ENCODE measurements around the gene ZBTB48. TPM values are rescaled to one million over a fixed set of nuclear protein-coding genes. Genes with fewer than 3 reads are reported as not detected.

The ZBTB48 gene
- total RNA-seq, 1 donor from 2014 or later = 19.9 TPM

DNA sequence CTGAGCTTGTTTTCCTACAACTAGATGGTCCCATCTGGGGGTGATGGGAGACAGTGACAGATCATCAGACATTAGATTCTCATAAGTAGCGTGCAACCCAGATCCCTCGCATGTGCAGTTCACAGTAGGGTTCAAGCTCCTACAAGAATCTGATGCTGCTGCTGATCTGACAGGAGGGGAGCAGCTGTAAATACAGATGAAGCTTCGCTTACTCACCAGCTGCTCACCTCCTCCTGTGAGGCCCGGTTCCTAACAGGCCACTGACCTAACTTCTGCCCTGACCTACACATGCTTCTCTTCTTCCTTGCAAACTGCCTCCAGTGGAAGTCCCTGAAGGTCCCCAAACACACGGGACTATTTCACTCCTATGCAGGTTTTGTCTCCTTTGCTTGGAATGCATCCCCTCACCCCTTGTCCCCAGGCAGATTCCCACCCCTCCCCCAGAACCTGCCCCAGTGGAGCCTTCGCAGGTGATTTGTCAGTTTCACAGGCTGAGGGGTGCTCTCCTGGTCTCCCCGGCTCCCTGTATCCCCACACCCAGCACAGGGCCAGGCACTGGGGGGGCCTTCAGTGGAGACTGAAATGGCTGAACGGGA lies 5.7 kb upstream of the ZBTB48 start:
- DNase-seq (ENCODE audit: low spot score) = no peak
- Mint-ChIP-seq H3K4me1 (ENCODE audit: low read depth) (peaks cover 1% of the 10 kb centered on the region), H3K9me3 (ENCODE audit: low read depth) (peaks cover 5% of the 10 kb centered on the region), H3K4me3 (ENCODE audit: unreplicated experiment) (no peak overlapping the region), H3K36me3 (ENCODE audit: low read depth) (peaks cover 3% of the 10 kb centered on the region), H3K27me3 (ENCODE audit: low read depth) (peaks cover 15% of the 10 kb centered on the region), H3K27ac (ENCODE audit: unreplicated experiment) (no peak overlapping the region)
- TF ChIP-seq, protein P1, sequence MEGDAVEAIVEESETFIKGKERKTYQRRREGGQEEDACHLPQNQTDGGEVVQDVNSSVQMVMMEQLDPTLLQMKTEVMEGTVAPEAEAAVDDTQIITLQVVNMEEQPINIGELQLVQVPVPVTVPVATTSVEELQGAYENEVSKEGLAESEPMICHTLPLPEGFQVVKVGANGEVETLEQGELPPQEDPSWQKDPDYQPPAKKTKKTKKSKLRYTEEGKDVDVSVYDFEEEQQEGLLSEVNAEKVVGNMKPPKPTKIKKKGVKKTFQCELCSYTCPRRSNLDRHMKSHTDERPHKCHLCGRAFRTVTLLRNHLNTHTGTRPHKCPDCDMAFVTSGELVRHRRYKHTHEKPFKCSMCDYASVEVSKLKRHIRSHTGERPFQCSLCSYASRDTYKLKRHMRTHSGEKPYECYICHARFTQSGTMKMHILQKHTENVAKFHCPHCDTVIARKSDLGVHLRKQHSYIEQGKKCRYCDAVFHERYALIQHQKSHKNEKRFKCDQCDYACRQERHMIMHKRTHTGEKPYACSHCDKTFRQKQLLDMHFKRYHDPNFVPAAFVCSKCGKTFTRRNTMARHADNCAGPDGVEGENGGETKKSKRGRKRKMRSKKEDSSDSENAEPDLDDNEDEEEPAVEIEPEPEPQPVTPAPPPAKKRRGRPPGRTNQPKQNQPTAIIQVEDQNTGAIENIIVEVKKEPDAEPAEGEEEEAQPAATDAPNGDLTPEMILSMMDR (IDR thresholded peaks at IDR 0.05) = no peak

DNA sequence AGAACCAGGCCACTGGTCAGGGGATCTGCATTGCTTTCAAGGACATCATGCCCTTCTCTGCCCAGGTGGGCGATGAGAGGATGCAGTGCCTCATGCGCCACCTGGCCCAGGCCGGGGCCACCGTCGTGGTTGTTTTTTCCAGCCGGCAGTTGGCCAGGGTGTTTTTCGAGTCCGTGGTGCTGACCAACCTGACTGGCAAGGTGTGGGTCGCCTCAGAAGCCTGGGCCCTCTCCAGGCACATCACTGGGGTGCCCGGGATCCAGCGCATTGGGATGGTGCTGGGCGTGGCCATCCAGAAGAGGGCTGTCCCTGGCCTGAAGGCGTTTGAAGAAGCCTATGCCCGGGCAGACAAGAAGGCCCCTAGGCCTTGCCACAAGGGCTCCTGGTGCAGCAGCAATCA lies 5.0 kb upstream of the ZBTB48 start:
- no peak overlapping the region for H3K4me3 Mint-ChIP-seq (ENCODE audit: unreplicated experiment)

DNA sequence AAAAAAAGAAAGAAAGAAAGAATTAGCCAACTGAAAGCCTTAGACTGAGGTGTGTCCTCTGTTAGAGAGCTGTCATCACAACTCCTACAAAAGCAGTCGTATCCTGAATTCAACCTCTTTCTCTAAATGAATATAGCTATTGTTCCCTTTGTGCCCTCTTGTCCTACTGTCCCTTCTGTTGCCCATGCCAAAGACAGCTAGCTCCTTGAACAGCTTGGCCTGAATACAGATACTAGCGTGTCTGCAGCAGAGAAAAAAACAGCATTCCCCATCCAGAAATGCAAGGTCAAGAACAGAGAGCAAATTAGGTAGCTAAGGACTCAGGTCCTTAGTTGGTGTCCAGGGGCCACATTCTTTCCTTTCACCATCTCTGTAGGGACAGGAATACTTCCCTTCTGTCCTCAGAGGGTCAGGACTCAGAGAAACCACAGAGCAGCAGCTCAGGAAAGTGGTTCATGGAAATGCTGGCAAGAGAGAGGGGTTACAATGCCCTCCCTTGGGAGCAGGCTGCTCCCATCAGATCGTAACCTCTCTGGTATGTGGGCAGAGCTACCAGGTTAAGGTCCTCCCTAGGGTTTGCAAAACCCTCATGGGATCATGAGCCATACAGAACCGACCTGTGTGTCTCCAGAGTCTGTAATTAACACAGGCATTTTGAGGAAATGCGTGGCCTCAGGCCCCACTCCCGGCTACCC lies 1.8 kb upstream of the ZBTB48 start:
- H3K27ac Mint-ChIP-seq (ENCODE audit: unreplicated experiment) = peak overlapping the region; percentile 20
- H3K9me3 Mint-ChIP-seq (ENCODE audit: low read depth) = no peaks in the 10 kb centered on the region
- H3K4me3 Mint-ChIP-seq (ENCODE audit: unreplicated experiment) = no peak overlapping the region
- H3K4me1 Mint-ChIP-seq (ENCODE audit: low read depth) = peaks cover 32% of the 10 kb centered on the region
- TF ChIP-seq, protein P1 (IDR thresholded peaks at IDR 0.05) = no peak
- H3K27me3 Mint-ChIP-seq (ENCODE audit: low read depth) = no peaks in the 10 kb centered on the region
- no peak for DNase-seq (ENCODE audit: low spot score)
- H3K36me3 Mint-ChIP-seq (ENCODE audit: low read depth) = no peaks in the 10 kb centered on the region

More for the DNA sequence above, 5.0 kb upstream of the ZBTB48 start:
- Mint-ChIP-seq H3K36me3 (ENCODE audit: low read depth) (peaks cover 3% of the 10 kb centered on the region), H3K9me3 (ENCODE audit: low read depth) (peaks cover 5% of the 10 kb centered on the region), H3K27me3 (ENCODE audit: low read depth) (peaks cover 10% of the 10 kb centered on the region), H3K4me1 (ENCODE audit: low read depth) (peaks cover 8% of the 10 kb centered on the region), H3K27ac (ENCODE audit: unreplicated experiment) (no peak overlapping the region)
- TF ChIP-seq, protein P1 (IDR thresholded peaks at IDR 0.05) = no peak
- DNase-seq (ENCODE audit: low spot score) = no peak

DNA sequence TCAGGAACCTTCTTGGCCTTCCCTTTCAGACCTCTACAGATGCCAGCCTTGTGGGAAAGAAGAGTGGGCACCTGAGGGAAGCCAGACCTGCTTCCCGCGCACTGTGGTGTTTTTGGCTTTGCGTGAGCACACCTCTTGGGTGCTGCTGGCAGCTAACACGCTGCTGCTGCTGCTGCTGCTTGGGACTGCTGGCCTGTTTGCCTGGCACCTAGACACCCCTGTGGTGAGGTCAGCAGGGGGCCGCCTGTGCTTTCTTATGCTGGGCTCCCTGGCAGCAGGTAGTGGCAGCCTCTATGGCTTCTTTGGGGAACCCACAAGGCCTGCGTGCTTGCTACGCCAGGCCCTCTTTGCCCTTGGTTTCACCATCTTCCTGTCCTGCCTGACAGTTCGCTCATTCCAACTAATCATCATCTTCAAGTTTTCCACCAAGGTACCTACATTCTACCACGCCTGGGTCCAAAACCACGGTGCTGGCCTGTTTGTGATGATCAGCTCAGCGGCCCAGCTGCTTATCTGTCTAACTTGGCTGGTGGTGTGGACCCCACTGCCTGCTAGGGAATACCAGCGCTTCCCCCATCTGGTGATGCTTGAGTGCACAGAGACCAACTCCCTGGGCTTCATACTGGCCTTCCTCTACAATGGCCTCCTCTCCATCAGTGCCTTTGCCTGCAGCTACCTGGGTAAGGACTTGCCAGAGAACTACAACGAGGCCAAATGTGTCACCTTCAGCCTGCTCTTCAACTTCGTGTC lies 995 bp upstream of the ZBTB48 start:
- TF ChIP-seq, protein P1 (IDR thresholded peaks at IDR 0.05) = no peak
- no peak for DNase-seq (ENCODE audit: low spot score)
- Mint-ChIP-seq H3K4me3 (ENCODE audit: unreplicated experiment) (peak overlapping the region; percentile 90), H3K27me3 (ENCODE audit: low read depth) (no peaks in the 10 kb centered on the region), H3K27ac (ENCODE audit: unreplicated experiment) (peak overlapping the region; percentile 94), H3K9me3 (ENCODE audit: low read depth) (no peaks in the 10 kb centered on the region), H3K4me1 (ENCODE audit: low read depth) (peaks cover 32% of the 10 kb centered on the region), H3K36me3 (ENCODE audit: low read depth) (no peaks in the 10 kb centered on the region)

DNA sequence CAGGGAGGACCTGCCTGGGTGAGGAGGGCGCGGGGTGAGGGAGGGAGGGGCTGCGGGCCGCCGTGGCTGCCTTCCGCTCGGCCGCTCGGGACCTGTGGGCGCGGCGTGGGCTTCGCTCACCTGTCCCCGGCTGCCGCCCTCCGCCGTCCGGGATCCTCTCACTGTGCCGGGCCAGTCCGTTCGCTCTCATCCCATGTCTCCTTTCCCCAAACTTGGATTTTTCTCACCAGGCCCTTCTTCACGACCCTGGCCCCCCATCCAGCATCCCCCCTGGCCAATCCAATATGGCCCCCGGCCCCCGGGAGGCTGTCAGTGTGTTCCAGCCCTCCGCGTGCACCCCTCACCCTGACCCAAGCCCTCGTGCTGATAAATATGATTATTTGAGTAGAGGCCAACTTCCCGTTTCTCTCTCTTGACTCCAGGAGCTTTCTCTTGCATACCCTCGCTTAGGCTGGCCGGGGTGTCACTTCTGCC lies 362 bp downstream of the ZBTB48 start:
- Mint-ChIP-seq H3K27me3 (ENCODE audit: low read depth) (no peaks in the 10 kb centered on the region), H3K36me3 (ENCODE audit: low read depth) (no peaks in the 10 kb centered on the region), H3K27ac (ENCODE audit: unreplicated experiment) (peak overlapping the region; percentile 94), H3K4me3 (ENCODE audit: unreplicated experiment) (peak overlapping the region; percentile 90), H3K9me3 (ENCODE audit: low read depth) (no peaks in the 10 kb centered on the region), H3K4me1 (ENCODE audit: low read depth) (peaks cover 32% of the 10 kb centered on the region)
- TF ChIP-seq, protein P1 (IDR thresholded peaks at IDR 0.05) = no peak
- no peak for DNase-seq (ENCODE audit: low spot score)
